H1 (cell line): Measurements from ENCODE around the gene CEP126. TPM values are rescaled to one million over a fixed set of nuclear protein-coding genes. Genes with fewer than 3 reads are reported as not detected.

Experiments used
- BACH1 ChIP-seq: IDR thresholded peaks from 2 replicates; pipeline ENCODE4 v1.6.1; 2012; ENCODE audit warnings: low read length, improper control_type of control experiment
- BCL11A ChIP-seq, 2 experiments: IDR thresholded peaks; one replicate each; pipeline ENCODE4 v1.6.1; 2011; ENCODE audit warnings: low read depth in 2 of 2, low read length in 2 of 2, mild to moderate bottlenecking in 2 of 2
- BRCA1 ChIP-seq: IDR thresholded peaks from 2 replicates; pipeline ENCODE4 v1.6.1; 2012; ENCODE audit warnings: low read depth, low read length, improper control_type of control experiment
- CHD2 ChIP-seq: IDR thresholded peaks from 2 replicates; pipeline ENCODE4 v1.6.1; 2012; ENCODE audit warnings: low read length, improper control_type of control experiment
- EP300 ChIP-seq, 2 experiments: IDR thresholded peaks; 1 replicate in 1 of 2; 2 replicates in 1 of 2; pipeline ENCODE4 v1.6.1; 2011 to 2012; ENCODE audit warnings: low read depth in 2 of 2, low read length in 2 of 2, mild to moderate bottlenecking in 2 of 2, borderline replicate concordance in 1 of 2, inconsistent platforms in 1 of 2, moderate library complexity in 1 of 2
- EZH2 ChIP-seq: fragments of 200-600 bp; sonication (generic); IDR thresholded peaks from 2 replicates; pipeline ENCODE4 v1.7.1; 2012; ENCODE audit warnings: low read depth, mild to moderate bottlenecking, moderate library complexity, low read length, inconsistent platforms; ENCODE audit not compliant: severe bottlenecking
- HDAC6 ChIP-seq: IDR thresholded peaks from one replicate; pipeline ENCODE4 v1.7.1; 2012; ENCODE audit warnings: low read depth, mild to moderate bottlenecking, inconsistent platforms, low read length, moderate library complexity
- JUND ChIP-seq: IDR thresholded peaks from 2 replicates; pipeline ENCODE4 v1.6.1; 2011; ENCODE audit warnings: mild to moderate bottlenecking, improper control_type of control experiment, low read length
- KDM4A ChIP-seq: IDR thresholded peaks from one replicate; pipeline ENCODE4 v1.7.1; 2012; ENCODE audit warnings: low read depth, mild to moderate bottlenecking, moderate library complexity, low read length, inconsistent platforms; ENCODE audit not compliant: severe bottlenecking
- MAFK ChIP-seq: IDR thresholded peaks from 2 replicates; pipeline ENCODE4 v1.6.1; 2012; ENCODE audit warnings: low read depth, mild to moderate bottlenecking, improper control_type of control experiment, low read length
- POLR2A ChIP-seq, 2 experiments: IDR thresholded peaks; 1 replicate in 1 of 2; 2 replicates in 1 of 2; pipeline ENCODE4 v1.6.1; 2011; ENCODE audit warnings: low read depth in 2 of 2, low read length in 2 of 2, mild to moderate bottlenecking in 2 of 2; ENCODE audit errors: control extremely low read depth in 1 of 2
- RAD21 ChIP-seq, 2 experiments: IDR thresholded peaks in 1 of 2; conservative IDR thresholded peaks in 1 of 2; 2 replicates each; pipeline ENCODE4 v1.6.1; 2011; ENCODE audit warnings: low read depth in 2 of 2, low read length in 2 of 2, improper control_type of control experiment in 1 of 2, inconsistent platforms in 1 of 2, mild to moderate bottlenecking in 1 of 2, moderate library complexity in 1 of 2
- RNF2 ChIP-seq: fragments of 200-900, 300-1000 bp; sonication (generic); IDR thresholded peaks from 2 replicates; pipeline ENCODE4 v1.7.1; 2016; ENCODE audit warnings: borderline replicate concordance, low read depth, mild to moderate bottlenecking, antibody characterized with exemption, low read length; ENCODE audit not compliant: poor library complexity, severe bottlenecking; ENCODE audit errors: missing control alignments
- RXRA ChIP-seq: IDR thresholded peaks from 2 replicates; pipeline ENCODE4 v1.6.1; 2011; ENCODE audit warnings: low read depth, mild to moderate bottlenecking, low read length, moderate library complexity; ENCODE audit not compliant: insufficient read depth
- SAP30 ChIP-seq: fragments of 300-600 bp; sonication (generic); IDR thresholded peaks from 2 replicates; pipeline ENCODE4 v1.7.1; 2012; ENCODE audit warnings: low read length, moderate library complexity, mild to moderate bottlenecking, inconsistent platforms; ENCODE audit not compliant: insufficient read depth, insufficient replicate concordance
- SIX5 ChIP-seq: IDR thresholded peaks from 2 replicates; pipeline ENCODE4 v1.6.1; 2011; ENCODE audit warnings: mild to moderate bottlenecking, low read depth, low read length
- SP1 ChIP-seq: IDR thresholded peaks from 2 replicates; pipeline ENCODE4 v1.6.1; 2011; ENCODE audit warnings: low read depth, low read length
- SP2 ChIP-seq: IDR thresholded peaks from 2 replicates; pipeline ENCODE4 v1.6.1; 2012; ENCODE audit warnings: mild to moderate bottlenecking, low read length, inconsistent platforms
- TAF7 ChIP-seq: optimal IDR thresholded peaks from 2 replicates; pipeline ENCODE3; 2011; ENCODE audit warnings: low read depth, mild to moderate bottlenecking, inconsistent platforms, low read length, moderate library complexity, borderline replicate concordance
- TBP ChIP-seq: IDR thresholded peaks from 2 replicates; pipeline ENCODE4 v1.6.1; 2011; ENCODE audit warnings: low read depth, low read length, improper control_type of control experiment
- TEAD4 ChIP-seq: IDR thresholded peaks from 2 replicates; pipeline ENCODE4 v1.6.1; 2012; ENCODE audit warnings: low read depth, low read length, inconsistent platforms, mixed read lengths
- ZNF274 ChIP-seq: IDR thresholded peaks from 2 replicates; pipeline ENCODE4 v1.7.0; 2012; ENCODE audit warnings: low read length, borderline replicate concordance; ENCODE audit errors: extremely low read depth
- polyA plus RNA-seq, 7 experiments: library from polyadenylated mRNA; depleted of rRNA in 3 of 7; stranded (reverse) in 5 of 7; unstranded in 2 of 7; fragments of >200 nt in 5 of 7; fragments of 200-250 nt in 2 of 7; gene quantifications; 1 replicate in 5 of 7; 2 replicates in 1 of 7; 4 replicates in 1 of 7; pipeline versions ENCODE4 v1.2.1 to v1.2.3, GENCODE V29; 2011 to 2013; ENCODE audit warnings: missing spikeins in 2 of 7, mixed read lengths in 2 of 7
- total RNA-seq: library from RNA; stranded (reverse); fragmentation: NEBNext Ultra II Directional; extraction: Animal tissue kit (Norgen Biotek cat#: 25700); gene quantifications from 2 replicates; pipeline ENCODE4 v1.2.1, GENCODE V29; 2021
- TF ChIP-seq, protein P1 (sequence below): IDR thresholded peaks from 2 replicates; pipeline ENCODE4 v1.6.1; 2011; ENCODE audit warnings: low read length, improper control_type of control experiment

The CEP126 gene
- total and polyA plus RNA-seq, 2 of the 8 experiments (the other 6 are each of a cell fraction or from before 2014, with no cell fraction given): 0.76 to 1.9 TPM

DNA sequence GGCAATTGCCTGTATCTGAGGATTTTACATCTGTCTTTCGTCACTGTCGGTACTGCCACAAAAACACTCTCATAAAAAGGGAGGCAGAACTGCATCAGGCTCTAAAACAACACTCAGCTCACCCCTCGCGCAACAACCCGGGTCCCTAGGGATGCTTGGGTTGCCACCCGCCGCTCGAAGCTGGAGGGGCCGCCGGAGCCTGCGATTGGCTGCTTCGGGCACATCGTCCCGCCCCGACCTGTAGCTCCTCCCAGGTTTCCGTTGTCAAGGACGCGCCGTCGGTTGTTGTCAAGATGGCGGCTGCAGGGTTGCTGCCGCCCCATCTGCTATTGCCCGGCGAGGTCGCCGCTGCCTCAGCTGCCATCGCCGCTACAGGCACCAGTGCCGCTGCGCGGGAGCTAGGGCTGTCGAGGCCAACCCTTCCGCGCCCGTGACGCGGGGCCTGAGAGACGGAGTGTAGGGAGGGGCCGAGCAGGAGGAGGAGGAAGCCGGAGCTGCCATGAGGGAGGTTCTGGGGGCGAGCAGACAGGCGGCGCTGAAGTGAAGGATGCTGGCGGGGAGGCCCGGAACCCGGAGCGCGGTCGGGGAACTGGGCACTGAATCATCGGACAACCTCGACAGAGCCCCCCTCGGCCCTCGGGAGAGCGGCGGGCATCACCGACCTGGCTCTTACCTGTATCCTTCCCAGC, at the start of gene CEP126 (continued):
- no peak for TF ChIP-seq RNF2
- no peak for TF ChIP-seq HDAC6
- TF ChIP-seq BCL11A (IDR thresholded peaks at IDR 0.05; ENCODE audit: low read depth in 2 of 2, low read length in 2 of 2): no peak
- TF ChIP-seq, protein P1, sequence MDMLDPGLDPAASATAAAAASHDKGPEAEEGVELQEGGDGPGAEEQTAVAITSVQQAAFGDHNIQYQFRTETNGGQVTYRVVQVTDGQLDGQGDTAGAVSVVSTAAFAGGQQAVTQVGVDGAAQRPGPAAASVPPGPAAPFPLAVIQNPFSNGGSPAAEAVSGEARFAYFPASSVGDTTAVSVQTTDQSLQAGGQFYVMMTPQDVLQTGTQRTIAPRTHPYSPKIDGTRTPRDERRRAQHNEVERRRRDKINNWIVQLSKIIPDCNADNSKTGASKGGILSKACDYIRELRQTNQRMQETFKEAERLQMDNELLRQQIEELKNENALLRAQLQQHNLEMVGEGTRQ: no peak
- TF ChIP-seq TAF7: peak; percentile 26
- TF ChIP-seq MAFK: no peak
- 0 out of 2 replicates have a peak, but pooled peaks have one; percentile 36 for TF ChIP-seq CHD2
- TF ChIP-seq SP2: no peak
- no peak for TF ChIP-seq TEAD4
- no peak for TF ChIP-seq BACH1
- TF ChIP-seq SIX5: no peak
- TF ChIP-seq RAD21 (IDR thresholded peaks at IDR 0.05 in 1 of 2, conservative IDR thresholded peaks at IDR 0.05 in 1 of 2; ENCODE audit: low read depth in 2 of 2, low read length in 2 of 2): peak; percentile 31 to 36; a peak in 2 of 4 replicates
- no peak for TF ChIP-seq ZNF274
- TF ChIP-seq POLR2A (IDR thresholded peaks at IDR 0.05; ENCODE audit: control extremely low read depth in 1 of 2, low read depth in 2 of 2, low read length in 2 of 2): peak in 1 of 2 experiments; percentile 69; a peak in 2 of 3 replicates
- no peak for TF ChIP-seq RXRA
- TF ChIP-seq KDM4A: peak; percentile 77
- TF ChIP-seq SAP30: peak; percentile 77
- TF ChIP-seq EZH2: no peak
- TF ChIP-seq JUND: no peak
- no peak for TF ChIP-seq BRCA1
- TF ChIP-seq SP1: no peak
- peak; percentile 50; the same call in 1 of the 2 replicates for TF ChIP-seq TBP
- 0 out of 3 replicates have a peak, but pooled peaks of 1 of the 2 experiments have one; percentile 29 for TF ChIP-seq EP300 (IDR thresholded peaks at IDR 0.05; ENCODE audit: borderline replicate concordance in 1 of 2, low read depth in 2 of 2, low read length in 2 of 2)
